ENCODE measurements around the gene PACSIN2.

- TF ChIP-seq CTCF (IDR thresholded peaks at IDR 0.05; ENCODE audit: borderline replicate concordance, extremely low read depth, low read length, poor library complexity, severe bottlenecking) (no peak), EZH2 (IDR thresholded peaks at IDR 0.05; ENCODE audit: borderline replicate concordance, low read depth, low read length, severe bottlenecking) (no peak)
These were observed 22.0 kb downstream of the PACSIN2 start for GRCh38 chr22:42992886-42993479.
